ENCODE measurements around the gene UGT1A7.

Gene UGT1A7

DNA sequence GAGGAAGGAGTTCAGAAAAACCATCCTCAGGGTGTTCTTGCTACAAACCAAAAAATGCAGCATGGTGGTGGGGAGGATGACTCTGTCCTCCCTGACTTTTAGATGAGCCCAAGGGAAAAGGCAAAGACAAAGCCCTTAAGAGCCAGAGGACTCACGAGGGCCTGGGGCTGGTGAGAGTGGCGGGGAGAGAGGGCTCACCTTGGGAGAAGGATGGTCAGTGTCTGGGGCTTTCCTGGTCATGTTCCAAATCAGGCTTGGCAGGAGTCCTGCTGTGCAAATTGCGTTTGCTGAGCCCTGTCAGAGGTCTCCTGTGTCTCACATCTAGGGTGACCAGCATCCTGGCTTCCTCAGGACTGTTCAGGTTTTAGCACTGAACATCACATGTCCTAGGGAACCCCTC, 83.1 kb downstream of the UGT1A7 start:
- no peak for DNase-seq

DNA sequence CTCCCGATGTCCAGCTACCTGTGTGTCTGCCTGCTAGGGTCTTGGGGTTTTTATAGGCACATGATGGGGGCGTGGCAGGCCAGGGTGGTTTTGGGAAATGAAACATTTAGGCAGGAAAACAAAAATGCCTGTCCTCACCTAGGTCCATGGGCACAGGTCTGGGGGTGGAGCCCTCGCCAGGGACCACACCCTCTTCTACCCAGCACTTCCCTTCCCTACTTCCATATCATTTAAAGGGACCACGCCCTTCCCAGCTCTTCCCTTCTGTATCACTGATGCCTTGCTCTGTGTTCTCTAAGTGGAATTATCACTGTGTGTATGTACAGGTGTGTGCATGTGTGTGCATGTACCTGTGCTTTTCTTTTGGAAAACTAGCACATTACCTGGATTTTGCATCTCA, 84.7 kb downstream of the UGT1A7 start:
- no peak for DNase-seq

DNA sequence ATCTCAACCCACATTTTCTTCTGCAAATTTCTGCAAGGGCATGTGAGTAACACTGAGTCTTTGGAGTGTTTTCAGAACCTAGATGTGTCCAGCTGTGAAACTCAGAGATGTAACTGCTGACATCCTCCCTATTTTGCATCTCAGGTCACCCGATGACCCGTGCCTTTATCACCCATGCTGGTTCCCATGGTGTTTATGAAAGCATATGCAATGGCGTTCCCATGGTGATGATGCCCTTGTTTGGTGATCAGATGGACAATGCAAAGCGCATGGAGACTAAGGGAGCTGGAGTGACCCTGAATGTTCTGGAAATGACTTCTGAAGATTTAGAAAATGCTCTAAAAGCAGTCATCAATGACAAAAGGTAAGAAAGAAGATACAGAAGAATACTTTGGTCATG, 86.4 kb downstream of the UGT1A7 start:
- DNase-seq: no peak

DNA sequence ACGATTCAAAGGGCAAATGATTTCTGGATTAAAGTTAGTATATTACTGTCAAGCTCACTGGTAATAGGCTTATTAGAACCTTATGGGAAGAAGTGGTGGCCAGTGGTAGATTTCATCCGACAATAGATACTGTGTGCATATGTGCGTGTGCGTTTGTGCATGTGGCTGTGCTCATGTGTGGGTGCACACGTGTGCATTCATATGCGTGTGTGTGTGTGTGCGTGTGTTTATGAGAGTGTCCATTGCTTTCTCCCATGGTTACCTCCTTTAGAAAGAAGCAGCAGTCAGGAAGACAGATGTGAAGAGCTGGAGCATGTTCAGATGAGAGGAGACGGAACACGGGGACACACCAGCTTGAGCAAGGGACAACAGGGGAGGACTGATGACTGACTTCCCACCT, 87.6 kb downstream of the UGT1A7 start:
- DNase-seq: no peak

DNA sequence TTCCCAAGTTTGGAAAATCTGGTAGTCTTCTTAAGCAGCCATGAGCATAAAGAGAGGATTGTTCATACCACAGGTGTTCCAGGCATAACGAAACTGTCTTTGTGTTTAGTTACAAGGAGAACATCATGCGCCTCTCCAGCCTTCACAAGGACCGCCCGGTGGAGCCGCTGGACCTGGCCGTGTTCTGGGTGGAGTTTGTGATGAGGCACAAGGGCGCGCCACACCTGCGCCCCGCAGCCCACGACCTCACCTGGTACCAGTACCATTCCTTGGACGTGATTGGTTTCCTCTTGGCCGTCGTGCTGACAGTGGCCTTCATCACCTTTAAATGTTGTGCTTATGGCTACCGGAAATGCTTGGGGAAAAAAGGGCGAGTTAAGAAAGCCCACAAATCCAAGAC, 90.5 kb downstream of the UGT1A7 start:
- no peak for DNase-seq

DNA sequence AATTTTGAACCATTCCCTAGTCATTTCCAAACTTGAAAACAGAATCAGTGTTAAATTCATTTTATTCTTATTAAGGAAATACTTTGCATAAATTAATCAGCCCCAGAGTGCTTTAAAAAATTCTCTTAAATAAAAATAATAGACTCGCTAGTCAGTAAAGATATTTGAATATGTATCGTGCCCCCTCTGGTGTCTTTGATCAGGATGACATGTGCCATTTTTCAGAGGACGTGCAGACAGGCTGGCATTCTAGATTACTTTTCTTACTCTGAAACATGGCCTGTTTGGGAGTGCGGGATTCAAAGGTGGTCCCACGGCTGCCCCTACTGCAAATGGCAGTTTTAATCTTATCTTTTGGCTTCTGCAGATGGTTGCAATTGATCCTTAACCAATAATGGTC, 90.9 kb downstream of the UGT1A7 start:
- DNase-seq: no peak

DNA sequence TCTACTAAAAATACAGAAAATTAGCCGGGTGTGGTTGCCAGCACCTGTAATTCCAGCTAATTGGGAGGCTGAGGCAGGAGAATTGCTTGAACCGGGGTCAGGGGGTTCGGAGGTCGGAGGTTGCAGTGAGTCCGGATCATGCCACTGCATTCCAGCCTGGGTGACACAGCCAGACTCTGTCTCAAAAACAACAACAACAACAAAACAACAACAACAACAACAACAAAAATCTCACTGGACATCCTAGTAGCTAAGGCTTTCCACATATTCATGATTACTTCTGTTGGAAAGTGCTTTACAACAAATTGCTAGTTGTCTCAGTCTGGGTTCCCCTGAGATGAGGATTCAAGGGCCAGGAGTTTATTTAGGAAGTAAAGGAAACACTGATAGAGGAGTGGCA, 92.2 kb downstream of the UGT1A7 start:
- no peak for DNase-seq

DNA sequence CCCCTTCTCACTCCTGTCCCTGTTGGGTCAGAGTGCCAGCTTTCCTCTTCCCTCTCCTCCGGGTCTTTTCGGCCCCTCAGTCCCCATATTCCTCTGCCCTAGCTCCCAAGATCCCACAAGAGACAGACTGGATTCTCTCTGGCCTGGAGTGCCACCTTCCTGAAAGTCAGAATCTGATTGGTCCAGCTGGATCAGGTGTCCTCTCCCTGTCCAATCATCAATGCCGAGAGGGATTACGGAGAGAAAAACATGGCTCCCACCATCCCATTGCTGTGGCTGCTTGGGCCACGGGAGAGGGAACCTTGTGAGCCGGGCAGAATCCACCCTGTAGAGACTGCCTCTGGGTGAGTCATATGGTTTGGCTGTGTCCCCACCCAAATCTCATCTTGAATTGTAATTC, 93.7 kb downstream of the UGT1A7 start:
- DNase-seq: no peak

DNA sequence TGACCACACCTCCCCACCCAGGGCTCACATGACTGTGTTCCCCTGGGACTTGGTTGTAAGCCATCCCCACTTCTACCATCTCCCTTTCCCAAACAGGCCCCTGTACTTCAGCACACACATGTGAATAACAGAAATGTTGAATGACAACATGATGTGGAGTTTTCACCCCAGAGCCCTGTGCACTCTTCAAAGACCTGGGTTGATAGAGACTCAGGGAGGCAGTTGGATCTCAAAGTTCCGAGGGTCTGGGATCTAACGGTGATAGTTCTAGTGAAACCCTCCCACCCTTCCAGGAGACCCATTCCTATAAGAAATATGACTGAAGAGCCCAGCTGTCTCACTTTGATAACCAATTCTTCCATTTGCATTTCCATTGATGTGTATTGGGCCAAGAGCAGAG, 96.3 kb downstream of the UGT1A7 start, which contains the start of gene MROH2A:
TSS of gene MROH2A (plus strand) at position 301 of the 400 bp plus-strand sequence. CDS start 1,029 bp downstream, outside the sequence.
- no peak for DNase-seq

DNA sequence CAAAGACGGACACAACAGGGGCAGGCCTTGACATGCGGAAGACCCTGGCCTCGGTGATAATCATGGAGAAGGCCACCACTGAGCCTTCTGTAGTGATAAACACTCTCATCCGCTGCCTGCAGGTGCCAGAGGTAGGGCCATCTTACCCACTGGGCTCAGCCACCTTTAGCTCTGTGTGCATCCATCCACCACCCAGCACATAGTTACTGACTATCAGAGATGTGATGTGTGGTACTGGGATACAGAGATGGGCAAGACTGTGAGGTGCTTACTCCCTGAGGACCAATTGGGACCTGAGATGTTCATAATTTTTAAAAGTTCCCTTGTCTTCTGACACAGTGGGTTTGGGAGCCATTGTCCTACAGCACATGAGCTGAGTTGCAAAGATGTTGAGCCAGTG, 98.0 kb downstream of the UGT1A7 start:
- DNase-seq: no peak

DNA sequence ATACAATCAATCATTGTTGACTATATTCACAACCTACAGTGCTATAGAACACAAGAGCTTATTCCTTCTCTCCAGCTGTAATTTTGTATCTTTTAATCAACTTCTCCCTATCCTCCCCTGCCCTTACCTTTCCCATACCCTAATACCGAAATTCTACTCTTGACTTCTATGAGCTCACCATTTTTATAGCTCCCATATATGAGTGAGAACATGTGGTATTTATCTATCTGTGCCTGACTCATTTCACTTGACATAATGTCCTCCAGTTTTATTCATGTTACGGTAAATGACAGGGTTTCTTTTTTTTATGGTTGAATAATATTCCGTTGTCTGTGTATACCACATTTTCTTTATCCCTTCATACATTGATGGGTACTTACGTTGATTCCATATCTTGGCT, 99.1 kb downstream of the UGT1A7 start:
- no peak for DNase-seq

DNA sequence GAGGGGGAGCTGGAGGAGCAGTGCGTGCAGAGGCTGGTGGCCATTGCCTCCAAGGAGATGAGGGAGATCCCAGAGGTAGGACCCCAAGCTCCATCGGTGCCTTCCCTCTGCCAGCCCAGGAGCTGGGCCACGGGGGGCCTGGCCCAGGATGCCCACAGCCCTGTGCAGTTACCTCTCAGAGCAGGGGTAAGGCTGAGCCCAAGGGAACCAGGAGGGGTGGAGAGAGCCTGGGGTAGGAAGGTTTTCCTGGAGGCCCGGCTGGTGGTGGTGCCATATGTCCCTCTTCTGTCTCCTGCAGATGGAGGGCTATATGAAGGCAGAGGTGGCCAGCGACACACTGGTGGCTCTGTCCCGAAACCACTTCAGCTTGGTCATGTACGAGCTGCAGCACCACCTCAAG, 107.9 kb downstream of the UGT1A7 start:
- no peak for DNase-seq

DNA sequence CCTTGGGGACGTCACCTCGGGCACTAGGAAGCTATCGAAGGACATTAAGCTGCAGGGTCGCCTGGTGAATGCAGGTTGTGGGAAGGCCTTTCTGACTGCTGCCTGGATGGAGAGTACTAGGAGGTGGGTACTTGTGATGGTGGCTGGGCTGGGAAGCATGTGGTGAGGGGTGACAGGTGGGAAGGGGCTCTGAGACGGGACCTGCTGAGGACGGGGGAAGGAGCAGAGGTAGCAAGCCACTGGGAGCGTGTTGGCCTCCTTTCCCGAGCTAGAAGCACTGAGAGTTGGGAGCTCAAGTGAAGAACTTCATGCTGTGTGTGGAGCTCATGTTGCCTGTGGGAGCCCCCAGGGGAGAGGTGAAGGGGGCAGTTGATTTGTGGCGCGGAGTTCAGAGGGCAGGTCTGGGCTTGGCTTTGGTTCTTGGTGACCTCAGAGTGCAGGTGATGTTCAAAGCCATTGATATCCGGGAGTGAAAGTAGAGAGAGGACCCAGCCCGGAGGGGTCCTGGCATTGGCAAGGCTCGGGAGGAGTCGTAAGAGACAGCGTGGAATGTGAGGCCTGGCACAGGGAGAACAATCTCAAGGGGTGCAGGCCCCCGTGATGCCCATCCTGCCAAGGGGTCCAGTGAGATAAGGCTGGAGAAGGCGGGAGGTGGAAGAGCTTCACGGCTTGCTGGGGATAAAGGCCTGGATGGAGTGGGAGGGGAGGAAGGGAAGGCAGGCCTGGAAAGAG, 109.6 kb downstream of the UGT1A7 start:
- DNase-seq: no peak

DNA sequence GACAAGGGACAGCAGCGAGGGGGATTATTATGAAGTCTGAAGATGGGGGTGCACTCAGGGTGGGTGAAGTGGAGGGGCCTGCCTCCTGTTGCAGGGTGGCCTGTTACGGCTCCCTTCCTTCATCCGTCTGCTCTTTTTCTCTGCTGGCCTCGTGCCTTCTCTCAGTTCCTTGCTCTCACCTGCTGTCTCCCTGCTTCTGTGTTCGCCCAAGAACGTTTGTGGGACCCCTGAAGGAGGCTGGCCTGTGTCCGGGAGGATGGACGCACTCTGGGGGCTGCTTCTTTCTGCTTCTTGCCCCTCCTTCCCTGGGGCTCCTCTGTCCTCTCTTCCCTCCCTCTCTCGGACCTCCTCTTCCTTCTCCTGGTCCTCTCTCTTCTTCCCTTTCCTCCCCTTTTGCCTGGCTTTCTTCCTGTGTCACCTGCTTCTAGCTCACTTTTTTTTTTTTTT, 110.2 kb downstream of the UGT1A7 start:
- DNase-seq: no peak

DNA sequence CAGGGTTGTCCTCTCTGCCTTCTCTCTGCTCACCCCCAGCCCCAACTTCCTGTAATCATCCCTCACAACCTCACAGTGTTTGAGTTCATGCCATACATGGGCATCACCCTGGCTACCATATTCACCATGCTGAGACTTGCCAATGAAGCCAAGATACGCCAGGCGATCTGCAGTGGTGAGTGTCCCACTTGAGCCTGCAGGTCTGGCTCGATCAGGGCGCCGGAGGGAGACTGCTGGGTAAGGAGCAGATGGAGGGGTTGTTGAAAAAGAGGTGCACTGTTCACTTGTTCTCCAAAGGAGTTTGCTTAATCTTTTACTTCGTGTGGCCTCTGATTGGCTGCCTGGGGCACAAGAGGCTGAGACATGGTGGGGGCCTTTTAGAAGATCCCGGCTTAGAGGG, 111.0 kb downstream of the UGT1A7 start:
- DNase-seq: no peak

DNA sequence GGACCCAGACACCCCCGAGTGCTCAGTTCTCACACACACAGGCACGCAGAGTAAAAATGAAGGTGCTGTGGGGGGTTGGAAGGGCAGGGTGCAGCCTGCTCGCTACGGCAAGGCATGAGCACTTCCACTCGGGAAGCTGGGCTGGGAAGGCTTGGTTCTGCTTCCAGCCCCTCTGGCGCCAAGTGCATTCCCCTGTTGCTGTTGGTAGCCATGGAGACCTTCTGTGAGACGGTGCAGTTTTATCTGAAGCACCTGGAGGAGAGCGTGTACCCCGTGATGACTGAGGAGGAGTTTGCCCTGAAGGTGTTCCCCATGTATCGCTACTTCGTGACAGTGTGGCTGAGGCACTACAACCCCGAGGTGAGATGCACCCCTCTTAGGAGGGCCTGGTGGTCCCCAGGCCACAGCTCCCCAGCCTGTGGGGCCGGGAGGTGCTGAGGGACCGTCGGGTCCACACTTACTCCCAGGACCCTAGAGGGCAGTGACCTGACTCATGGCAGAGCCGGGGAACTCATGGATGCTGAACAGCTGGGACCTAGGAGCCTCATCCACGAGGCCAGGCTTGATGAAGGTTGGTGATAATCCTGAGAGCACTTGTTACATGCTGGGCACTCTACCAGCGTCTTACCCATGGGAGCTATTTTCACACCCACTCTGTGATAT, 111.9 kb downstream of the UGT1A7 start:
- DNase-seq: no peak

DNA sequence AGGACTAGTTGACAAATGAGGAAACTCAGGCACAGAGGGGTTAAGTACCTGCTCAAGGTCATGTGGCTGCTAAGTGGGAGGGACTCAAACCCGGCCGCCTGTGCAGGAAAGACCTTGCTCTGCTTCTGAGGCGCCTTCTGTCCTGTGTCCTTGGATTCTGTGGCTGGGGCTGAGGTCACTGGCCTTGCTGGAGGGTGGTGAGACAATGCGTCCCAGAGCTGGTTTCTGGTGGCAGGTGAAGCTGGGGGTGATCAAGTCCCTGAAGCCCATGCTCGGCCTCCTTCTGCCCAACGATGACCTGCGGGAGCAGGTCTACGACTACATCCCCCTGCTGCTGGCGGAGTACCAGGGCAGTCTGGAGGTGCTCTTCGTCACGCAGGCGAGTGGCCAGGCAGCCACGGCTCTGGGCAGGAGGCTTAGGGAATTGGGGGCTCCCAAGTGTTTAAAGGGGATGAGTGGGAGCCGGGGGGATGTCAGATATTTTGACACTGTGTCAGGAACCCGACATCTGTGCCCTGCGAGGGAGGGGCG, 112.5 kb downstream of the UGT1A7 start:
- DNase-seq: no peak

DNA sequence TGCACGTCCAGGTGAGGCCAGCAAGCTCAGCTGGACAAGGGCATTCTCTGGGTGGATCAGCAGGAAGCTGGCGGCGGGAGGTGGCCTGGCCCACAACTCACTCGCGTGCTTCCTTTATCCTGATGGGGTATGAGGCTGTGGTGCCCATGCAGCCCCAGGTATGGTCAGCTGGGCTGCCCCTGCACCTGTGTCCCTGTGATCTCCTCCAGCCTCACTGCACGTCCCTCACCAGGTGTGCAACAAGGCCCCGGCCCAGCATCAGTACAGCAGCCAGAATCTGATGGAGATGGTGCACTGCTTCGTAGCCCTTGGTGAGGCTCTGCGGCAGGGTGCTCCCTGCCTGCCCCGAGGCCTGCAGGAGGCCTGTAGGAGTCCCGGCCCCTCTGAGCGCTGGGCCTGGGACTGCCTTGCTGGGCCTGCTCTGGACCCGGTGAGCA, 114.1 kb downstream of the UGT1A7 start:
- no peak for DNase-seq

DNA sequence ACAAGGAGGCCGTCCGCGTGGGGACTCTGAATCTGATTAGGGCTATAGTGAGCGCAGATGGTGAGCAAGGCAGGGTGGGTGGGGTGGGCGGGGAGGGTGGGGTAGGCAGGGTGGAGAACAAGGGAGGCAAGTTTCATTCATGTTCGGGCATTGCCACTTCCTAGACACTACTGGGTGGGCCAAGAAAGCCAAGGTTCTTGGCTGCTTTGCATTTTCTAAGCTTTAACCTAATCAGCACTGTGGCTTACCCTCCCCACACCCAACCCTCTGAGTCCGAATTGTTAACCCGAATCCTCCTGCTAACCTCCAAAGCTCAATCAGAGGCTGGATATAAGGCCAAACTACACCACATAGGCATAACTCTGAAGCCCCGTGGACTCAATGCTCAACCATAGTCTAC, 114.6 kb downstream of the UGT1A7 start:
- DNase-seq: no peak

DNA sequence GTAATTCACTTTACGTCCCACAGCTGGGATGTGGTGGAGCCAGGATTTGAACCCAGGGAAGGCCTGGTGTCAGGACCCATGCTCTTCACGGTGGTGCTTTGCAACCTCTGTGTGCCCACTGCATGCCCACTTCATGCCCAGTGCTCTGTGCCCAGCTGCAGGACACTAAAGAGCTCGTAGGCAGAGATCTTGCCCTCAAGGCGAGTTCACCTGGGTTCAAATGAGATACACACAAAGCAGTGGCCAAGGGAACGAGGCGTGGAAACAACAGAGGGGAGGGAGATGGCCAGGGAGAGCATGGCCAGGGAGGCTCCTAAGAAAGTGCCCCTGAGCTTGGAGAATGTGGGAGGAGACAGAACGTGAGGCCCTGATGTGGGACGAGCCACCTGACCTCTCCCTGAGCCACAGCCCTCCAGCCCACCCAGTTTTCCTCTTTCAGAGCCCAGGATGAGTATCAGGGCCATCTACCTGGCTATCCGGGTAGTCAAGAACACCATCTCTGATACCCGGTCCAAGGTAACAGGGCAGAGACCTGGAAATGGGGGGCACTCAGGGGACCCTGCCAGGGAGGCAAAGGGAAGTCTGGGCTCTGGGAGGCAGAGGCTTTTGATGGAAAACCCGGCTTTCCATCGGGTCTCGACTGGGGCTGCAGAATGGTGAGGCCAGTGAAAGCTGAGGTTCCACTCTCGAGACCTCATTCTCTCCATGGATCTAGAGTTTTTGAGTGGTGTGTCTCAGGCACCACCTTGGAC, 116.8 kb downstream of the UGT1A7 start:
- no peak for DNase-seq

DNA sequence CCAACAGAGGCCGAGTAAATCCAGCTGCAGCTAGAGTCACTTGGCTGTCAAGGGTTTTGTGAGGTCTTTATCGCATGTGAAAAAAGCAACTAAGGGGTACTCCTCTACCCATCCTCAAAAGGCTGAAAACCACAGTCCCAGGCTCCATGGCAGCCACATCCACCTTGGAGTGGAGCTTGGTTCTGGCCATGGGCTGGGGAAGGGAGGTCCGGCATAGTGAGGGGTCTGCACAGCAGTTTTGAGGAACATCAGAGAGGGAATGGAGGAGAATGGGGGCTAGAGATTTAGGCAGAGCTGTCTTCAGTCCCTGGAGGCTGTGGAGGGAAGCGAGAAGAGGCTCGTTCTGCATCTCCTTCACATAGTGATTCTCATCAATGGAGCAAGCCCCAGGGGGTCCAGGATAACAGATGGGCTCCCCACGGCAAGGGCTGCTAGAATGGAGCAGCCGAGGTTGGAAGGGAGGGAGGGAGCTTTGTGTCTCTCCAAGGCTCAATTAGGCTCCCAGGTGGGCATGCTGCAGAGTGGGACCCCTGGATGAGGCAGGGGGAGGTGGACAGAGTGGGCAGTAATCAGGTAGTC, 117.5 kb downstream of the UGT1A7 start:
- no peak for DNase-seq

DNA sequence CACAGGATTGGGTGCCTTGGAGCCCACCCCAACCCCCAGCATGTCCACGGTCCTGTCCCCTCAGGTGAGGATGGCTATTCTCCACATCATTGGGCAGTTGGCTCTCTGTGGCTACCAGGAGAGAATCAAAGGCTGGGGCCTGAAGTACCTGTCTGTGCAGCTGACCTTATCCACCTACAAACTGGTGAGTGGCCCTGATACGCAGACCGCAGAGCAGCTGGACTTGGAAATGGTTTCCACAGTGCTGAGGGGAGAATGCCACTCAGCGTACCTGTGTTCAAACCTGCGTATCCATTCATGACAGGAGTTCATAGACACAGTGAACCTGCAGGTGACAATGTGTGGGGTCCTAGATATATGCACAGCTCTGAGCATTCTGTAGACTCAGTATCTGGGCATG, 118.0 kb downstream of the UGT1A7 start:
- DNase-seq: no peak

DNA sequence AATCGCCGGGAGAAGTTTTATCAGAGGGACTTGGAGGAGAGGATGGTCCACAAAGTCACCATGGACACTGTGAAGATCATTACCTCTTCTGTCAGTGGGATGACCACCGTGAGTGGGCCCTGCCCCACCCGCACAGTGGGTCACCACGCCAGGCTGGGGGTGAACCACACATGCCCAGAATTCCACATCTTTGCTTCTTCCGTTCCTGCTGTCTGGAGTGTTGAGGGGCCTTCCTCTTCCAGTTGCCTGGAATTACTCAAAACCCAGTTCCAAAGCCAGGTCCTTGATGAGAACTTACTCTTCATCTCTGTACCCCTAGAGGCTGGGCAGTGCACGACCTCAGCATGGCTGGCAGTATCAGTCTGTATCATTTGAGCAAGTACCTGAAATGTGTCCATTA, 118.5 kb downstream of the UGT1A7 start:
- no peak for DNase-seq
